Non-pigmented ciliary epithelial cell (primary cell): ENCODE data around the gene CHKA.

Experiments used
- DNase-seq: peaks from one replicate; pipeline ENCODE4 v3.0.0-alpha.2; 2010; ENCODE audit warnings: low read depth

Gene CHKA

GRCh38 chr11:68013611-68014156 is 107.5 kb downstream of the CHKA start:
- DNase-seq, result no peak

DNA sequence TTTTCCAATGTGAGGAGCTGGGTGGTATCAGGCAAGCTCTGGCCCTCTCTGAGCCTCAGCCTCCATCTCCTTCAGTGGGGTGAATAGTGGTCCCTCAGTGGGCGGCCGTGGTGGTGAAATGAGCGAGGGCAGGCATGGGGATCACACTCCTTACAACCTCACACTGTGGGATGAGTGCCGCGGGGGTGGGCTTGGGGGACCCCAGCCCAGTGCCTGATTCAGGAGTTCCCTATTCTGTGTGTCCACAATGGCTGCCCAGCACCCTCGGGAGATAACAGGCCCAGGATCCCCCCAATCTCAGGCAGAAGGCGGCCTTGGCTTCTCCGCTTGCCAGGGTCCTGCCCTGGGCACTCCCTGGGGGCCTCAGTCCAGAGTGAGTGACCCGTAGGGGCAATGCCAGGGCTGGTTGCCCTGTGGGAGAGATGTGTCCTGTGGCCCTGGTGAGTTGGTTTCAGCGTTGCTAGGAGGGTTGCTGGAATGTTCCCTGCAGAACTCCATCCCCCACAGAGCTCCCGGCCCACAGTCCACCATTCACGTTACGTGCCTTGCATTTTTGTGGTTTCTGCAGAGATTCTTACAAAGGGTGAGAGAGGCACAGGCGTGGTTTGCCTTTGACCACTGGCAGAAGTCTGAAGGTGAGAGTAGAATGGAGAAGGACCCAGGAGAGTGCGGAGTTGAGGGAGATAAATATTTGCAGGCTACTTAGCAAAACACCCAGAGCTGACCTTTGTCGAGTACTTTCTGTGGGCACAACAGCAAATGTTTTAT is 108.2 kb downstream of the CHKA start:
- peak; percentile 92 for DNase-seq

DNA sequence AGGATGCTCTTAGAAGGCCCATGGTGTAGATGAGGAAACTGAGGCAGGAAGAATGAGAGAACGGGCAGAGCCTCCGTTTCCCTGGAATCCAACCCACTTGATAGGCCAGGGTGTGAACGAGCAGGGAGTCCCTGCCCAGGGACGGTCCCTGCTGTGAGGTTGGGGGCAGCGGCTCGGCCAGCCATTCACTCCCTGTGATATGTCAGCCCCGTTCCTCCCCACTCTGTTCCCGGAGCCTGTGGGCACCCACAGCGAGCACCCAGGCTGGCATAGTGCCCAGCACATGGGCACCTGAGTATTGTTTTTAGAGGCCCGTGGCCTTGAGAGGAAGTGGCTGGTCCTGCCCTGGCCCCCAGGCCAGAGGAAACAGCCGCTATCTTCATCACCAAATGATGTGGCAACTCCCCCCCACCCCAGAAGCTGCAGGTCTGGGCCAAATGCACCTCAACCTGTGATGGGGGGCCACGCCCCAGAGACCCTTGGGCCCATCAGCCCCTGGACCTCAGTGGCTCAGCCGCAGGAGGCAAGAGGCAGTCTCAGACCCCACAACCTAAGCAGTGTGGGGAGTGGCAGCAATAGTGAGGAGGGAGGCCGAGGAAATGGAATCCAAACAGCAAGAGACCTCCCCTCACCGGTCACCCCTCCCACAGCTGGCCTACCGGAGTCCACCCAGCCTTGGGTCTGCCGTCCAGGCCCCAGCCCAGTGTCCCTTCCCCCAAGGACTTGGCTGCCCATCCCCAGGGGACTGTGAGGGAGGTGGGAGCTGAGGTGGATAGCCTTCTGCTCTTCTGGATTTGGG is 108.9 kb downstream of the CHKA start:
- no peak for DNase-seq

- no peak for DNase-seq
Observed at GRCh38 chr11:68011051-68011943, 109.9 kb downstream of the CHKA start.

- DNase-seq, result no peak
Observed at GRCh38 chr11:68010090-68011041, 110.8 kb downstream of the CHKA start, which contains the start of gene ALDH3B1. ALDH3B1 (plus strand) TSS chr11:68010327; CDS start chr11:68015298, 4,971 bp downstream.

DNA sequence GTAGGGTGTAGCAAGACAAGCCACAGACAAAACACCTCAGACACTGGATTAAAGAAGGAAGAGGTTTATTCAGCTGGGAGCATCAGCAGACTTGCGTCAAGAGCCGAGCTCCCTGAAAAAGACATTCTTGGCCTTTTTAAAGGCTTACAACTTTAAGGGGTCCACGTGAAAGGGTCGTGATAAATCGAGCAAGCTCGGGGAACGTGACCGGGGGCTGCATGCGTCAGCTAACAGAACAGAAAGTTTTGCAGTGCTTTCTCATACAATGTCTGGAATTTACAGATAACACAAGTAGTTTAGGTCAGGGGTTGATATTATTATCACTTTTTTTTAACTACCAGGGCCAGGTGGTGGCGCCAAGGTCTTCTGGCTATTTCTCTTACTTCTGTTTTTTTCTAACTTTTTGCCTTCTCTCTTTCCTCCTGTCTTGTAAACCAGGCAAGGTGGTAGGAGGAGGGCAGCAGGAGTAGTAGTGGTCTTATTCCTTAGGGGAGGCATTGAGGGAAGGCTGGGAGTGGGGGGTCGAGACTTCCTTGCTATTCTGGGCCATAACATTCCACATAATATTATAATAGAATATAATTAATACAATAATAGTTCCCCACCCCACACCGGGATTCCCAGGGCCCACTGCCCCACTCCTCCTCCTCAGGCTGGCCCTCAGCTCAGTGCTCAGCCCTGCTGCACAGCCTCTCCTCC is 111.6 kb downstream of the CHKA start:
- DNase-seq, result no peak

- no peak for DNase-seq
Observed at GRCh38 chr11:68008381-68009337, 112.5 kb downstream of the CHKA start.

DNA sequence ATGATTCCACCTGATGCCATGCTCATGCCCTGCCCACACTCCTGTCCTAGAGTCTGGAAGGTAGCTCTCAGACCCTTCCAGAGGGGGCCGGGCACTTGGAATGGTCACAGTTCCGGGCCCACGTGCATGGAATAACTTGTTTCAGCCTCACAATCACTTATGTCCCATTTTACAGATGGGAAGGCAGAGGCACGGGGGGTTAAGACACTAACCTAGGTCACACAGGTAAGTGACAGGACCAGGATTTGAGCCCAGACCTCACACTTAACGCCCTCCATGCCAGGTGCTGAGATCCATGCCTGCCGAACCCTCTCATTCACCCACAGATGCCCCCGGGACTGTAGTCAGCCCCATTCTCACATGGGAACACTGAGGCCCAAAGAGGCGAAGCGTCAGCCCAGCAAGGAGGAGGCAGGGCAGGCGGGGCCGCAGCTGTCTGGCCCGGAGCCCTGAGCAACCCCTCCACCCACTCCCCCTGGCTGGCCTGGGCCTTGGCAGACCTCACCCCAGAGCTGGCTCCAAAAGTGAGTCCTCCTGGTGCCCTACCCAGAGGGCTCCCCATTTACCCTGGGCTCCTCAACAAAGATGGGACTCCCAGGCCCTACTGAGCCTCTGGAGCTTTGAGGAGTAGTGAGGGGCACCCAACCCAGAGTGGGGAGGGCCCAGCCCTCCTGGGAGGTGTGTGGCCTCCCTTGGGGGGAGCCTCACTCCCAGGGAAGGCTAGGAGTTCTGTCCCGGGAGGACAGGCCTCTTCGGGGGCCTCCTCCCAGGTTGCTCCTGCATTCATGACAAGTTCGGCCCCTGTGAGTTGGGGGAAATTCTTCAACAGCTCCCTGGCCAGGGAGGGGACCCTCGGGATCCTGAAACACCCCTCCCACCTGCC is 113.4 kb downstream of the CHKA start:
- no peak for DNase-seq

DNA sequence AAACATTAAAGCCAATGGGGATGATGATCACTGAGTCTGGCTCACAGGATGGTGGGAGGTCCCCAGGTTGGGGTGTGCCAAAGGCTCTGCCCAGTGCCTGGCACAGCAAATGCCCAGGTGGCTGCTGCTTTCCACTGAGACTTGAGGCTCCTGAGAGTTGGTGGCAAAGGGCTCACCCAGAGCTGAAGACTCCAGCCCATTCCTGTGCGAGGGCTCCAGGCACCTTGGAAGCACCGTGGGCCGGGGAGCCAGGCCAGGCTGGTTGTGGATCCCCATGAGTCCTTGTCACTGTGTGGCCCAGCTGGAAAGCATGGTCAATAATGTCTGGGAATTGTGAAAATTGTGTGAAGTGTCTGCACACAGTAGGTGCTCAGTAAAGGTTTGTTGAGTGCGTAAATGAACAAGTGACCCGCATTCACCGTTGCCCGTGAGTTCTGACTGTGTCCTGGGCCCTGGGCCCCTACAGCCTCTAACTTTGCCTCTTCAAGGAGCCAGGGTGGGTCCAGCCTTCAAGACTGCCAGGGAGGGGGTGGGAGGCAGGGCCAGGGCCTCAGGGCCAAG is 114.5 kb downstream of the CHKA start:
- DNase-seq, result no peak

GRCh38 chr11:68004551-68005335 is 116.4 kb downstream of the CHKA start:
- DNase-seq, result no peak

DNA sequence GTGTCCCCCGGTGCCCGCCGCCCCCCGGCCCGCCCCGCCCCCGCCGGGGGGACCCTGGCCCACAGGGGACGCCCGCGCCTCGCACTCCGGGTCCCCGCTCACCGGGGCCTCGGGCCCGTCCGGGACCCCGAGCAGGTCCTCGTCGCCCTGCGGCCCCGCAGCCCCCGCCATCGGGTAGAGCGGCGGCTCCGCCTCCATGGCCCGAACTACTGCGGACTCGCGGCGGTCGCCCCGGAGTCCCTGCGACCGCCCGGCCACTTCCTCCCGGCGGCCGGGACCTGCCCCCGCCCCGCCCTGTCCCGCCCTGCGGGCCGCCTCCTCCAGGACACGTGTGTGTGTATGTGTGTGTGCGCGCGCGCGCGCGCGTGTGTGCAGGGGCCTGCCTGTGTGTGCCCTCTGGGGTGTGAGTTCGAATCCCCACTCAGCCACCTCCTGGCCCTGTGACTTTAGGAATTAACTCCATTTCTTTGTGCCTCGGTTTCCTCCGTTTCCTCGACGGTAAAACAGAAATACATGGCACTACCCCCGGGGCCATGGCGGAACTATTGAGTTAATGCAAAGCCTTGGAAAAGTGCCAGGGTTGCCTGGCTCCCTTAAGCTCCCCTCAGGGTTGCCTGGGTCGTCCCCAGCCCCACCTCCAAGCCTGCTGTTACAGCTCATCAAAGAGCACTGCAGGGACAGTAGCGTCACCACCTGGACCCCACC is 117.2 kb downstream of the CHKA start, which contains the start of gene UNC93B1:
Gene UNC93B1, minus strand, starts transcription at position 252 of the 705 bp plus-strand sequence. Its CDS starts 54 bp downstream, at position 198.
- no peak for DNase-seq

DNA sequence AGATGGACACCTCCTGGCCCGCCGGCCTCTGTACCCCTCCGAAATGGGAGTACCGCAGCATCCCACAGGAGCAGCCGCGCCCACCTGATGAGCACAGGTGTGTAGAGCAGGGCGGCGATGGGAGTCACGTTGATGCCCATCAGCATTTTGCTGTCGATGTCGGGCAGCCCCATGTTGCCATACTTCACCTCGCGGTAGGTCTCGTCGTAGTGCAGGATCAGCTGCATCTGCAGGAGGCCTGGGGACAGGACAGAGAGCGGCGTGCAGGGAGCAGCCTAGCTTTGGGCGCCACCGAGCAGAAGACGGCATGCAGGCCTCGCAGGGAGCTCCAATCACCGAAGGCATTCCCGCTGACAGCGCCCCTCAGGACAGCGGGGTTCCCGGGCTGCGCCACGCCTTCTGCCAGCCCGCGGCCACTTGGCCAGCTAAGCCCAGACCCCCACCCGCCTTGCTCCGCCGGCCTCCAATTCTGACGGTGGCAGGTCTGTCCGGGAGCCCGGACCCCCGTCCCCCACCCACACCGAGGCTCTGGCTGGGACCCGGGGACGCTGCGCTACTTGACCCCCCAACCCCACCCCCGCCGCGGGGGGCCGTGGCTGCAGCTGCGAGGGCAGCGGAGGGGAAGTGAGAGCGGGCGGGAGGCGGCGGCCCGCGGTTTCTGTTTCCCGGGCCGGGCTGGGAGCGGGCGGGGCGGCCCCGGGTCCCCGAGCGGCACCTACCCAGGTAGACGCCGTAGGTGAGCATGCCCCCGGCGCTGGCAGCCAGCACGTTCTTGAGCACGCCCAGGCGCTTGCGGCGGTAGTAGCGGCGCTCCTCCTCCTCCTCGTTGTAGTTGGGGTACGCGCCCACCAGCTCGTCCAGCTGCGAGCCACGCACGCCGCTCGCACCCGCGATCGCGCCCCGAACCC is 118.0 kb downstream of the CHKA start:
- DNase-seq, result no peak
